Activated CD8-positive, alpha-beta T cell treated with anti-CD3 and anti-CD28 coated beads for 36 hours (primary cell): Measurements from ENCODE around the gene ITPR1. TPM values are rescaled to one million over a fixed set of nuclear protein-coding genes. Genes with fewer than 3 reads are reported as not detected.
A peak's percentile ranks its signal among the peaks of the same experiment; 100 is the strongest.

Experiments
- ATAC-seq: fragments of 200-7000 bp; cut with Tn5 transposase; one replicate; pipeline ENCODE4 v1.10.0; 2021; ENCODE audit warnings: mild to moderate bottlenecking, moderate library complexity
- CTCF ChIA-PET: fragments of 350-600 bp; sonication (Branson Sonifier 250); formaldehyde crosslinking; loops from one replicate; lab custom pipeline; 2021; ENCODE audit warnings: antibody characterized with exemption; lab: Charles Lee
- POLR2A ChIA-PET: fragments of 350-600 bp; sonication (Branson Sonifier 250); formaldehyde crosslinking; loops from one replicate; lab custom pipeline; 2021; ENCODE audit warnings: antibody characterized with exemption; lab: Charles Lee
- DNase-seq: peaks from one replicate; pipeline ENCODE4 v3.0.0-alpha.2; 2020
- H3K27ac Mint-ChIP-seq: one replicate; pipeline ENCODE4 v1.8.0; 2021; ENCODE audit warnings: mild to moderate bottlenecking, mixed read lengths
- H3K27me3 Mint-ChIP-seq: one replicate; pipeline ENCODE4 v1.8.0; 2021; ENCODE audit warnings: mixed read lengths
- H3K36me3 Mint-ChIP-seq: one replicate; pipeline ENCODE4 v1.8.0; 2021; ENCODE audit warnings: low read depth, mixed read lengths
- H3K4me1 Mint-ChIP-seq: one replicate; pipeline ENCODE4 v1.8.0; 2021; ENCODE audit warnings: low read depth, mixed read lengths
- H3K4me3 Mint-ChIP-seq: one replicate; pipeline ENCODE4 v1.8.0; 2021; ENCODE audit warnings: mild to moderate bottlenecking, moderate library complexity, mixed read lengths
- H3K9me3 Mint-ChIP-seq: one replicate; pipeline ENCODE4 v1.8.0; 2021; ENCODE audit warnings: mixed read lengths
- intact Hi-C: fragments of 100-400 bp; cut with micrococcal nuclease; formaldehyde crosslinking; loops from one replicate; pipeline ENCODE4 v1.10.0; 2022
- total RNA-seq, 2 experiments: library from RNA; stranded (reverse); gene quantifications; one replicate each; pipeline ENCODE4 v1.2.3, GENCODE V29; 2021
- TF ChIP-seq, protein P1 (sequence below): fragments of 200-600 bp; IDR thresholded peaks from one replicate; pipeline ENCODE4 v1.8.0; 2022; ENCODE audit warnings: antibody characterized with exemption, mild to moderate bottlenecking

The ITPR1 gene
- total RNA-seq, 2 experiments from 2014 or later = 93.9 to 98.2 TPM

DNA sequence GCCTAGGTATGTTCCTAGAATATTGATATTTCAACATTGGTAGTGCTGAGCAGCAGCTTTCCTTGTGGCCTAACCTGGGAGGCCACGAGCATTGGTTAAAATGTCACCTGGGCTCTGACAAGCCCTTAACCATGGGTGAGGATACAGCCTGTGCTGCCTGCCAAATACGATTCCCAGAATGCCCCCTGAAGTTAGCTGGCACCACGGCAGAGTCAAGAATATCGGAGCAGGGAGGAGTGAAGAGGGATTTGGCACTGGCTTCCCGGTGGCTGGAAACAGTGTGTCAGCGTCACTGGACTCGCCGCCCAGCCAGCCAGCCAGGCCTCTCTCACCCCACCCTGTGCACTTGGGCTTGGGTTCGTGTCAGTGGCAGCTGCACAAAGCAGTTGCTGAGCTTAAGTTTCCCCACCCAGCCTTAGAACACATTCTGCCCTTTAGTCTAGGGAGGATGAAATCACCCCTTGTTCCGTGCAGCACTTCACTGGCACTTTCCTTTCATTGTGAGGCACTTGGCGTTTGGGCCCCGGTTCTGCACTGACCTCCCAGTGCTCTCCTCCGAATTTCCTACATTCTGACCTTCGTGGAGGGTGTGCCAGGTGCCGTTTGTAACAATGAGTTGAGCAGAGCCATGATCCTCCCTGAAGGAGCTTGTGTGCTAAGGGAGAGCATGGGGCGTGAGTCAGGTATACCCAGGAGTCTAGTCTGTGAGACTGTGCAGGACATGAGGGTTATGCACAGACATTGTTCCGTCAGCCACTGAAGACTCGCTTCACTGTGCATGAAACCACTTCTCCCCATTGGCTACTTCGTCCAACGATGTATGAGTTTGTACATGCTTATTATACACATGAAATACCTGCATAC, 333.3 kb downstream of the ITPR1 start:
- TF ChIP-seq, protein P1, sequence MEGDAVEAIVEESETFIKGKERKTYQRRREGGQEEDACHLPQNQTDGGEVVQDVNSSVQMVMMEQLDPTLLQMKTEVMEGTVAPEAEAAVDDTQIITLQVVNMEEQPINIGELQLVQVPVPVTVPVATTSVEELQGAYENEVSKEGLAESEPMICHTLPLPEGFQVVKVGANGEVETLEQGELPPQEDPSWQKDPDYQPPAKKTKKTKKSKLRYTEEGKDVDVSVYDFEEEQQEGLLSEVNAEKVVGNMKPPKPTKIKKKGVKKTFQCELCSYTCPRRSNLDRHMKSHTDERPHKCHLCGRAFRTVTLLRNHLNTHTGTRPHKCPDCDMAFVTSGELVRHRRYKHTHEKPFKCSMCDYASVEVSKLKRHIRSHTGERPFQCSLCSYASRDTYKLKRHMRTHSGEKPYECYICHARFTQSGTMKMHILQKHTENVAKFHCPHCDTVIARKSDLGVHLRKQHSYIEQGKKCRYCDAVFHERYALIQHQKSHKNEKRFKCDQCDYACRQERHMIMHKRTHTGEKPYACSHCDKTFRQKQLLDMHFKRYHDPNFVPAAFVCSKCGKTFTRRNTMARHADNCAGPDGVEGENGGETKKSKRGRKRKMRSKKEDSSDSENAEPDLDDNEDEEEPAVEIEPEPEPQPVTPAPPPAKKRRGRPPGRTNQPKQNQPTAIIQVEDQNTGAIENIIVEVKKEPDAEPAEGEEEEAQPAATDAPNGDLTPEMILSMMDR = no peak
- ChIA-PET CTCF (interaction anchor here (1.0 to 13.9 kb wide), 4 partner anchors 18 to 152 kb away, joined by 3 to 135 read pairs (median 14); partner anchors contain the start of gene BHLHE40), POLR2A (interaction anchor here (0.6 to 21.8 kb wide), 10 partner anchors 8 to 225 kb away, joined by 3 to 434 read pairs (median 4); partner anchors contain the start of gene BHLHE40)
- no peak for ATAC-seq
- no peak for DNase-seq
- no peaks in the 10 kb centered on the region for H3K9me3 Mint-ChIP-seq
- H3K36me3 Mint-ChIP-seq = peaks cover 85% of the 10 kb centered on the region
- peak overlapping the region; percentile 100 for H3K27ac Mint-ChIP-seq
- H3K4me1 Mint-ChIP-seq = peaks cover 95% of the 10 kb centered on the region
- intact Hi-C loops = loop anchor here (10.0 kb wide), 1 partner anchor 78 kb away; no protein-coding TSS in a partner anchor
- no peaks in the 10 kb centered on the region for H3K27me3 Mint-ChIP-seq
- H3K4me3 Mint-ChIP-seq = peak overlapping the region; percentile 68

DNA sequence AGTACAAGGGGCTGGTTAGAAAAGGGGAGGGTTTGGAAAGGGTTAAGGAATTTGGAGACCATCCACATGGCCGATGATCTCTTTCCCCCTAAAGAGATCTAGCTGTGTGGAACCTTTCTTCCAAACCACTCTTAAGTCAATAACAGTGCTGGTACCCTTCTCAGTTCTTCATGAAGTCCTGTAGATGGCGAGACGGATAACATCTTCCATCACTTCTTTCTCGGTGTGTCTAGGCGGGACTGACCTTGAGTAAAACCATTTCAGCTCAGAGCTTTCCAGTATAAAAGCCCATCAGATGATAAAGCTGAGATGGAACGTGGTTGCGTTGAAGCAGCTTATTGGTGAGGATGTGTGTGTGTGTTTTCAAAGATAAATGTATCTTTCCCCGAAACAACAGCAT, 334.6 kb downstream of the ITPR1 start:
- TF ChIP-seq, protein P1 = no peak
- Mint-ChIP-seq H3K4me3 (no peak overlapping the region), H3K36me3 (peaks cover 81% of the 10 kb centered on the region), H3K4me1 (peaks cover 93% of the 10 kb centered on the region), H3K9me3 (no peaks in the 10 kb centered on the region), H3K27me3 (no peaks in the 10 kb centered on the region), H3K27ac (peak overlapping the region; percentile 100)
- CTCF ChIA-PET = interaction anchor here (1.0 to 13.9 kb wide), 7 partner anchors 14 to 224 kb away, joined by 3 to 135 read pairs (median 4); partner anchors contain the start of gene BHLHE40
- POLR2A ChIA-PET = interaction anchor here (1.4 to 21.8 kb wide), 3 partner anchors 21 to 154 kb away, joined by 4 to 434 read pairs (median 29); partner anchors contain the start of gene BHLHE40
- no peak for DNase-seq
- intact Hi-C loops = loop anchor here (10.0 kb wide), 1 partner anchor 77 kb away; no protein-coding TSS in a partner anchor
- no peak for ATAC-seq

DNA sequence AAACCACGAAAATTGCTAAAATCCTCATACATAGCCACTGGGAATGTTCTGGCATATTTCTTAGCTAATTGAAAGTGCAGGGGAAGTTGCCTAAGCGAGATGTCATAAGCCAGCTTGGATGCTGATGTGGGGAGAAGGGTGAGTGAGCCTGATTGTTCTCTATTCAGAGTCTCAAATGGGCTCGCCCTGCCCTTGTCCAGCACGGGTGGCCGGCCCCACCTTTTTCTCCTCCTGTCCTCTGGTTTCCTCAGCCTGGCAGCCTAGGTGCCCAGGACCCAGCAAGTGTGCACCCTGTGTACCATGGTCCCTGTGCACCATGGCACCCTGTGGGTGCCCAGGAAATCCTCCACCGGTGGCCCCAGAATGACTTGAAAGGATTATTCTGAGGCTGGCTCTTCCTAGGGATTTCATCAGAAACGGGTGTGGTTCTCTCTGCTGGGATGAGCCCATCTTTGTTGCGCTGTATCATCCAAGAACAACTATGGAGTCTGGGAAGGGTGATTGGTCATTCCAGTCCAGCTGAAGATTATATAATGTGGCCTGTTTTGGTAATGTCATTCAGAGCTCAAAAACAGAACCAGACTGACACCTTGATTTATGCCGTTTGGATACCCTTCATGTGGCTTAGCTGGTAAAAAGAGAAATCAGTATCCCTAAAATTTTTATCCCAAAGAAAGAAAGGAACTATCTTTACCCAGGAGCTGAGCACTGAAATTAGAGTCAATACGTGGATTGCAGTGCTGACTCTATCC, 335.3 kb downstream of the ITPR1 start:
- H3K4me3 Mint-ChIP-seq = peak overlapping the region; percentile 75
- TF ChIP-seq, protein P1 = no peak
- ChIA-PET POLR2A (interaction anchor here (0.7 to 21.8 kb wide), 3 partner anchors 22 to 361 kb away, joined by 3 to 434 read pairs (median 29); partner anchors contain the start of gene BHLHE40), CTCF (interaction anchor here (1.0 to 13.9 kb wide), 6 partner anchors 10 to 223 kb away, joined by 3 to 135 read pairs (median 6); partner anchors contain the start of gene BHLHE40)
- H3K4me1 Mint-ChIP-seq = peaks cover 93% of the 10 kb centered on the region
- H3K27ac Mint-ChIP-seq = peak overlapping the region; percentile 100
- peaks cover 81% of the 10 kb centered on the region for H3K36me3 Mint-ChIP-seq
- H3K9me3 Mint-ChIP-seq = no peaks in the 10 kb centered on the region
- H3K27me3 Mint-ChIP-seq = no peaks in the 10 kb centered on the region
- no peak for ATAC-seq
- intact Hi-C loops = loop anchor here (10.0 kb wide), 1 partner anchor 76 kb away; no protein-coding TSS in a partner anchor
- no peak for DNase-seq

DNA sequence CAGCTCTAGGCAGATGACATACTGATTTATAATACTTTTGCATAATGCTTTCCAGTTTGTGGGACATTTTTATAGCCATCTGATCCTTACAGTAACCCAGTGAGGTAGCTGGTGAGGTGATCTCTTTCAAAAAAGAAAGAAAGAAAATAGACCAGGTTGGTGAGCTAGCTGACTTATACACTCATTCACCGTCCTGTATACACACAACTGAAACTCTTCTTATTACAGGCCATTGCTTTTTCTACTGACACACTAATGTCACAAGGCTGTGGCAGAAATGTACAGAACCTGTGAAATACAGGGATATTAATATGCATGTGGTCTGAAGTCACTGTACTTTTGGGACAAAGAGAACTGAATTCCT, 335.9 kb downstream of the ITPR1 start:
- ATAC-seq (peak; percentile 37), DNase-seq (no peak)
- CTCF ChIA-PET = interaction anchor here (1.0 to 13.9 kb wide), 5 partner anchors 9 to 222 kb away, joined by 3 to 135 read pairs (median 8); partner anchors contain the start of gene BHLHE40
- H3K27me3 Mint-ChIP-seq = no peaks in the 10 kb centered on the region
- peaks cover 81% of the 10 kb centered on the region for H3K36me3 Mint-ChIP-seq
- H3K9me3 Mint-ChIP-seq = no peaks in the 10 kb centered on the region
- peaks cover 93% of the 10 kb centered on the region for H3K4me1 Mint-ChIP-seq
- H3K4me3 Mint-ChIP-seq = peak overlapping the region; percentile 75
- POLR2A ChIA-PET = interaction anchor here (0.7 to 21.8 kb wide), 3 partner anchors 22 to 360 kb away, joined by 3 to 434 read pairs (median 29); partner anchors contain the start of gene BHLHE40
- H3K27ac Mint-ChIP-seq = peak overlapping the region; percentile 100
- intact Hi-C loops = loop anchor here (10.0 kb wide), 1 partner anchor 76 kb away; no protein-coding TSS in a partner anchor
- TF ChIP-seq, protein P1 = no peak
